ENCODE results near the gene MAOB.

- TF ChIP-seq EZH2phosphoT487 (IDR thresholded peaks at IDR 0.05; ENCODE audit: insufficient read depth, low read depth) (no peak), EZH2 (IDR thresholded peaks at IDR 0.05; ENCODE audit: insufficient read depth, poor library complexity, severe bottlenecking) (no peak)
These were observed 128.6 kb downstream of the MAOB start for GRCh38 chrX:43753637-43754036.
